Parathyroid adenoma (tissue), 2 donors: ENCODE results near the gene POLD1.

Experiments used
- H2AFZ ChIP-seq: fragments of 300-600 bp; sonication (generic); one replicate; pipeline ENCODE4 v1.7.0; 2017; ENCODE audit warnings: antibody characterized with exemption, mild to moderate bottlenecking
- H3K27ac ChIP-seq: fragments of 300-600 bp; sonication (generic); one replicate; pipeline ENCODE4 v1.7.0; 2017
- H3K27me3 ChIP-seq: fragments of 300-600 bp; sonication (generic); one replicate; pipeline ENCODE4 v1.7.0; 2017; ENCODE audit warnings: low read length; ENCODE audit not compliant: control insufficient read depth, insufficient read depth
- H3K36me3 ChIP-seq: fragments of 300-600 bp; sonication (generic); one replicate; pipeline ENCODE4 v1.7.0; 2017; ENCODE audit warnings: low read length; ENCODE audit not compliant: control insufficient read depth, insufficient read depth
- H3K4me1 ChIP-seq: fragments of 300-600 bp; sonication (generic); one replicate; pipeline ENCODE4 v1.7.0; 2017; ENCODE audit warnings: control low read depth
- H3K4me2 ChIP-seq: fragments of 300-600 bp; sonication (generic); one replicate; pipeline ENCODE4 v1.7.0; 2017; ENCODE audit warnings: low read length
- H3K4me3 ChIP-seq: fragments of 300-600 bp; sonication (generic); one replicate; pipeline ENCODE4 v1.7.0; 2017; ENCODE audit warnings: low read depth, low read length
- H3K79me2 ChIP-seq: fragments of 300-600 bp; sonication (generic); one replicate; pipeline ENCODE4 v1.7.0; 2017; ENCODE audit warnings: control low read depth
- H3K9ac ChIP-seq: fragments of 300-600 bp; sonication (generic); one replicate; pipeline ENCODE4 v1.7.0; 2017; ENCODE audit warnings: mild to moderate bottlenecking
- H3K9me3 ChIP-seq: fragments of 300-600 bp; sonication (generic); one replicate; pipeline ENCODE4 v1.7.0; 2017; ENCODE audit warnings: low read length; ENCODE audit not compliant: control insufficient read depth
- TF ChIP-seq, protein P1 (sequence below): fragments of 300-600 bp; sonication (generic); IDR thresholded peaks from one replicate; pipeline ENCODE4 v1.7.0; 2017; ENCODE audit warnings: antibody characterized with exemption, mild to moderate bottlenecking
- donor health status: primary hyperparathyroidism.

Gene POLD1

DNA sequence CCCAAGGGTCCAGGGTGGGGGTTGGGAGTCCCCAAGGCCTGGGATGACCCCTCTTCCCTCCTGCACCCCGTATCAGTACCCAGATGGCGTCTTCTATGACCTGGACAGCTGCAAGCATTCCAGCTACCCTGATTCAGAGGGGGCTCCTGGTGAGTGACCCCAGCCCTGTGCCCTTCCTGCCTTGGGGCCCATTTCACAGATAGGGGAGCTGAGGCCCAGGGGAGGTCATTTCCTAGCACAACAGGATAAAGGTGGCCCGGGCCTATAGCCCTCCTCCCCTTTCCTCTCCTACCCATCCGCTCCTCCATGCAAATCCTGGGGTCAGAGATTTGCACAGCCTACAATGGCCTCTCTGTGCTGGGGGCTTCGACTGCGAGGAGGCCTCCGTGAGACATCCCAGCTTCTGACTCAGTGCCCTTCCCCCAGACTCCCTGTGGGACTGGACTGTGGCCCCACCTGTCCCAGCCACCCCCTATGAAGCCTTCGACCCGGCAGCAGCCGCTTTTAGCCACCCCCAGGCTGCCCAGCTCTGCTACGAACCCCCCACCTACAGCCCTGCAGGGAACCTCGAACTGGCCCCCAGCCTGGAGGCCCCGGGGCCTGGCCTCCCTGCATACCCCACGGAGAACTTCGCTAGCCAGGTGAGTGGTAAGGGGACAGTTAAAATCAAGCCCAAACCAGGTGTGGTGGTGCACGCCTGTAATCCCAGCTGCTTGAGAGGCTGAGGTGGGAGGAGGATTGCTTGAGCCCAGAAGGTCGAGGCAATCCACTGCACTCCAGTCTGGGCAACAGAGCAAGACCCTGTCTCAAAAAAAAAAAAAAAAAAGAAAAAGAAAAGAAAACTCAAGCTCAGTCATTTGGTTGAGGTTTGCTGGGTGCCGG is 38.5 kb downstream of the POLD1 start:
- no peak overlapping the region for H2AFZ ChIP-seq
- no peak overlapping the region for H3K4me3 ChIP-seq
- no peaks in the 10 kb centered on the region for H3K4me1 ChIP-seq

DNA sequence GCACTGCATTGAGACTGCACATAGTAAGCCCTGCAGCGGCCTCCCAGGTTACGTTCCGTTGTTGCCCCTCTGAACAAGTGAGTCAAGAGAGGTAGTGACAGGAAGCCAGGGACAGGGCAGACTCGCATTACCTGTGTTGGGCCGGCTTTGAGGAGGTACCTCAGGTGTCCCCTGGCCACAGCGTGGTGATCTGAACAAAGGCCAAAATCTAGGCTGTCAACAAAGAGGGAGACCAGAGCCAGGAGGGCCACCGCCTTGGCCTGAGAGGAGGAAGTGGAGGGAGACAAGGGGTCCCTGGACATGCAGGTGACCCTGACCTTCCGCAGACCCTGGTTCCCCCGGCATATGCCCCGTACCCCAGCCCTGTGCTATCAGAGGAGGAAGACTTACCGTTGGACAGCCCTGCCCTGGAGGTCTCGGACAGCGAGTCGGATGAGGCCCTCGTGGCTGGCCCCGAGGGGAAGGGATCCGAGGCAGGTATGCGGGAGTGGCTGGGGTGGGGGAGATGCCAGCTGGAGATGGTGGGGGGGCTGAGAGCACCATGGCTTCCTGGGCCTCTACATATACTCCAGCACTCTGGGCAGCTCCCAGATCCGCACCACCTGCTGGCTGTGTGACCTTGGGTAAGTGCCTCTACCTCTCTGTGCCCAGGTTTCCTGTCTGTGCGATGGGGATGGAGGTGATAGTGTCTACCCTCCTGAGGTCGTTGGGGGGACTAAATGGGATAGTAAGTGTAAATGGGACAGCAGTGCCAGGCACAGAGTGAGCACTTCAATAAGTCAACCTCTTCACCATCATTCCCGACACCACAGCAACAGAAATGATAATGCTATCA is 39.3 kb downstream of the POLD1 start:
- no peak overlapping the region for H2AFZ ChIP-seq
- H3K9me3 ChIP-seq, result no peaks in the 10 kb centered on the region
- H3K4me3 ChIP-seq, result no peak overlapping the region
- no peak overlapping the region for H3K27ac ChIP-seq
- TF ChIP-seq, protein P1, sequence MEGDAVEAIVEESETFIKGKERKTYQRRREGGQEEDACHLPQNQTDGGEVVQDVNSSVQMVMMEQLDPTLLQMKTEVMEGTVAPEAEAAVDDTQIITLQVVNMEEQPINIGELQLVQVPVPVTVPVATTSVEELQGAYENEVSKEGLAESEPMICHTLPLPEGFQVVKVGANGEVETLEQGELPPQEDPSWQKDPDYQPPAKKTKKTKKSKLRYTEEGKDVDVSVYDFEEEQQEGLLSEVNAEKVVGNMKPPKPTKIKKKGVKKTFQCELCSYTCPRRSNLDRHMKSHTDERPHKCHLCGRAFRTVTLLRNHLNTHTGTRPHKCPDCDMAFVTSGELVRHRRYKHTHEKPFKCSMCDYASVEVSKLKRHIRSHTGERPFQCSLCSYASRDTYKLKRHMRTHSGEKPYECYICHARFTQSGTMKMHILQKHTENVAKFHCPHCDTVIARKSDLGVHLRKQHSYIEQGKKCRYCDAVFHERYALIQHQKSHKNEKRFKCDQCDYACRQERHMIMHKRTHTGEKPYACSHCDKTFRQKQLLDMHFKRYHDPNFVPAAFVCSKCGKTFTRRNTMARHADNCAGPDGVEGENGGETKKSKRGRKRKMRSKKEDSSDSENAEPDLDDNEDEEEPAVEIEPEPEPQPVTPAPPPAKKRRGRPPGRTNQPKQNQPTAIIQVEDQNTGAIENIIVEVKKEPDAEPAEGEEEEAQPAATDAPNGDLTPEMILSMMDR, result no peak
- no peaks in the 10 kb centered on the region for H3K27me3 ChIP-seq
- H3K4me2 ChIP-seq, result no peak overlapping the region
- H3K4me1 ChIP-seq, result peaks cover 4% of the 10 kb centered on the region
- no peak overlapping the region for H3K9ac ChIP-seq
- H3K36me3 ChIP-seq, result no peaks in the 10 kb centered on the region
- no peaks in the 10 kb centered on the region for H3K79me2 ChIP-seq

More for the DNA sequence above, 38.5 kb downstream of the POLD1 start:
- Histone ChIP-seq H3K36me3 (no peaks in the 10 kb centered on the region), H3K4me2 (no peak overlapping the region), H3K79me2 (no peaks in the 10 kb centered on the region), H3K9ac (no peak overlapping the region), H3K27ac (no peak overlapping the region), H3K27me3 (no peaks in the 10 kb centered on the region), H3K9me3 (no peaks in the 10 kb centered on the region)
- TF ChIP-seq, protein P1, result no peak

DNA sequence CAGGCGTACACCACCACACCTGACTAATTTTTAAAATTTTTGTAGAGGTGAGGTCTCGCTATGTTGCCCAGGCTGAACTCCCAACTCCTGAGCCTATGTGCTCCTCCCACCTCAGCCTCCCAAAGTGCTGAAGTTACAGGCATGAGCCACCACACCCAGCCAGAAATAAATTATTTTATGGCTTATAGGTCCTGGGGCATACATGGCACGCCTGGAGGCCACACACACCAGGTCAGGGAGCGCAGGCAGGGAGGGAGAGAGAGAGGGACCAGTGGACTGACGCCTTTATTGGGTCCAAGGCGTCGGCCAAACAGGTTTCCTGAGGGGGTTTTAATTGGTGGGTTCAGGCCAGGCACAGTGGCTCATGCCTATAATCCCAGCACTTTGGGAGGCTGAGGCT is 41.4 kb downstream of the POLD1 start:
- Histone ChIP-seq H3K36me3 (no peaks in the 10 kb centered on the region), H3K4me1 (peaks cover 4% of the 10 kb centered on the region), H3K4me3 (no peak overlapping the region), H2AFZ (no peak overlapping the region), H3K9ac (no peak overlapping the region), H3K4me2 (no peak overlapping the region), H3K27ac (no peak overlapping the region), H3K9me3 (no peaks in the 10 kb centered on the region), H3K79me2 (no peaks in the 10 kb centered on the region), H3K27me3 (no peaks in the 10 kb centered on the region)
- TF ChIP-seq, protein P1, result no peak

DNA sequence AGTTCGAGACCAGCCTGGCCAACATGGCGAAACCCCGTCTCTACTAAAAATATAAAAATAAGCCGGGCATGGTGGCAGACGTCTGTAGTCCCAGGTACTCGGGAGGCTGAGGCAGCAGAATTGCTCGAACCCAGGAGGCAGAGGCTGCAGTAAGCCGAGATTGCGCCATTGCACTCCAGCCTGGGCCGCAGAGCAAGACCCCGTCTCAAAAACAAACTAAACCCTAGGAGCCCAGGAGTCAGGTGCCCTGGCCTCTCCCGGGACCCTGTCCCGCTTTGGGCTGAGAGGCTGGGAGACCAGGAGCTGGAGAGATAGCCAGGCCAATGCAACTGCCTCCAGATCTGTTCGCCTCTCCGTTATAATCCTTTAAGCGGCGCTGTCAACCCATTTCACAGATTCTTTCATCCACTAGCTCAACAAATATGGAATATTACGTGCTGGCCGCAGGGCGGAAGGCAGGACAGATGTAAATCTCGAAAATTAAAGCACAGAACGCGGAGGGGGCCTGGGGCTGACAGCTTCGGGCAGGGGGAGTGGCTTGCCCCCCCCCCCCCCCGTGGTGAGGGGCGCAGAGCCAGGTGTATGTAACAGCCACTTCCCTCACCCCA is 43.3 kb downstream of the POLD1 start:
- TF ChIP-seq, protein P1, result no peak
- Histone ChIP-seq H3K27ac (no peak overlapping the region), H3K4me1 (peaks cover 4% of the 10 kb centered on the region), H3K36me3 (no peaks in the 10 kb centered on the region), H3K4me3 (no peak overlapping the region), H3K4me2 (peak overlapping the region; percentile 48), H3K9ac (no peak overlapping the region), H2AFZ (peak overlapping the region; percentile 65), H3K9me3 (no peaks in the 10 kb centered on the region), H3K27me3 (no peaks in the 10 kb centered on the region), H3K79me2 (no peaks in the 10 kb centered on the region)
